Keratinocyte (primary cell): ENCODE measurements around the gene UTP11. TPM values are rescaled to one million over a fixed set of nuclear protein-coding genes. Genes with fewer than 3 reads are reported as not detected.

Experiments
- DNase-seq: peaks from one replicate; pipeline ENCODE4 v3.0.0-alpha.2; 2011; ENCODE audit warnings: low read depth, missing footprints, low spot score
- FAIRE-seq: peaks from 2 replicates; lab custom pipeline; 2011; peaks lifted over from hg19 to GRCh38; lab: Jason Lieb, UNC
- H2AFZ ChIP-seq: 2 replicates; pipeline ENCODE4 v1.6.0; 2012; ENCODE audit warnings: low read length, control low read depth, inconsistent platforms; ENCODE audit not compliant: control insufficient read depth
- H3K27ac ChIP-seq: 2 replicates; pipeline ENCODE4 v1.5.1; 2011; ENCODE audit warnings: low read length; ENCODE audit not compliant: control insufficient read depth, insufficient read depth
- H3K27me3 ChIP-seq: 3 replicates; pipeline ENCODE4 v1.6.0; 2011; ENCODE audit warnings: low read length; ENCODE audit not compliant: control insufficient read depth, insufficient read depth; ENCODE audit errors: extremely low read depth
- H3K36me3 ChIP-seq, 2 experiments: 2 replicates in 1 of 2; 3 replicates in 1 of 2; pipeline ENCODE4 v1.5.1; 2011; ENCODE audit warnings: low read length in 2 of 2, mild to moderate bottlenecking in 1 of 2; ENCODE audit not compliant: control insufficient read depth in 2 of 2, insufficient read depth in 2 of 2; ENCODE audit errors: extremely low read depth in 1 of 2
- H3K4me1 ChIP-seq: 3 replicates; pipeline ENCODE4 v1.5.1; 2011; ENCODE audit warnings: low read length; ENCODE audit not compliant: control insufficient read depth, insufficient read depth; ENCODE audit errors: extremely low read depth
- H3K4me2 ChIP-seq: 3 replicates; pipeline ENCODE4 v1.6.0; 2011; ENCODE audit warnings: low read depth, low read length; ENCODE audit not compliant: control insufficient read depth, insufficient read depth; ENCODE audit errors: extremely low read depth
- H3K4me3 ChIP-seq, 3 experiments: fragments of 200-600 bp in 1 of 3; sonication (generic) in 1 of 3; 2 replicates in 2 of 3; 3 replicates in 1 of 3; pipeline ENCODE4 v1.5.1; 2011 to 2016; ENCODE audit warnings: low read length in 3 of 3, mild to moderate bottlenecking in 3 of 3, control low read depth in 2 of 3, inconsistent platforms in 1 of 3, low read depth in 1 of 3, mixed read lengths in 1 of 3, mixed run types in 1 of 3, moderate library complexity in 1 of 3; ENCODE audit not compliant: control insufficient read depth in 2 of 3, insufficient read depth in 2 of 3; ENCODE audit errors: extremely low read depth in 1 of 3
- H3K79me2 ChIP-seq: 2 replicates; pipeline ENCODE4 v1.6.0; 2012; ENCODE audit warnings: low read length; ENCODE audit not compliant: control insufficient read depth, insufficient read depth
- H3K9ac ChIP-seq: 3 replicates; pipeline ENCODE4 v1.6.0; 2011; ENCODE audit warnings: low read length; ENCODE audit not compliant: control insufficient read depth, insufficient read depth; ENCODE audit errors: extremely low read depth
- H3K9me1 ChIP-seq: 3 replicates; pipeline ENCODE4 v1.6.0; 2011; ENCODE audit warnings: low read length; ENCODE audit not compliant: control insufficient read depth, insufficient read depth; ENCODE audit errors: extremely low read depth
- H3K9me3 ChIP-seq: 2 replicates; pipeline ENCODE4 v1.5.1; 2012; ENCODE audit warnings: low read depth, low read length; ENCODE audit not compliant: control insufficient read depth
- H4K20me1 ChIP-seq: 3 replicates; pipeline ENCODE4 v1.6.0; 2011; ENCODE audit warnings: low read length; ENCODE audit not compliant: control insufficient read depth, insufficient read depth; ENCODE audit errors: extremely low read depth
- EZH2 ChIP-seq: IDR thresholded peaks from one replicate; pipeline ENCODE4 v1.6.1; 2012; ENCODE audit warnings: inconsistent platforms, mild to moderate bottlenecking, low read length, moderate library complexity
- dilution Hi-C: fragments of 300-500 bp; cut with MboI; formaldehyde crosslinking; loops from one replicate; pipeline ENCODE4 v1.7.0; 2020; ENCODE audit warnings: low sequenced_read_pairs; ENCODE audit not compliant: extremely low pct_ligation_motif_present
- polyA plus RNA-seq, 5 experiments: library from polyadenylated mRNA; depleted of rRNA in 3 of 5; stranded (reverse) in 3 of 5; stranded (forward) in 1 of 5; unstranded in 1 of 5; fragments of >200 nt; gene quantifications; 1 replicate in 1 of 5; 2 replicates in 3 of 5; 3 replicates in 1 of 5; pipeline versions ENCODE4 v1.2.1 to v1.2.3, GENCODE V29; 2011 to 2012; ENCODE audit warnings: missing spikeins in 2 of 5, low read depth in 1 of 5, low replicate concordance in 1 of 5
- TF ChIP-seq, protein P1 (sequence below), 3 experiments: IDR thresholded peaks in 1 of 3; conservative IDR thresholded peaks in 1 of 3; optimal IDR thresholded peaks in 1 of 3; 2 replicates in 2 of 3; 3 replicates in 1 of 3; pipeline versions ENCODE3 to v1.5.1; 2011; ENCODE audit warnings: low read length in 3 of 3, mild to moderate bottlenecking in 3 of 3, moderate library complexity in 2 of 3, control low read depth in 1 of 3, inconsistent platforms in 1 of 3; ENCODE audit not compliant: insufficient read depth in 2 of 3; ENCODE audit errors: extremely low read depth in 1 of 3

The UTP11 gene
- polyA plus RNA-seq, 1 donor (not counting 4 experiments of a cell fraction or from before 2014, with no cell fraction given): 50.0 TPM

DNA sequence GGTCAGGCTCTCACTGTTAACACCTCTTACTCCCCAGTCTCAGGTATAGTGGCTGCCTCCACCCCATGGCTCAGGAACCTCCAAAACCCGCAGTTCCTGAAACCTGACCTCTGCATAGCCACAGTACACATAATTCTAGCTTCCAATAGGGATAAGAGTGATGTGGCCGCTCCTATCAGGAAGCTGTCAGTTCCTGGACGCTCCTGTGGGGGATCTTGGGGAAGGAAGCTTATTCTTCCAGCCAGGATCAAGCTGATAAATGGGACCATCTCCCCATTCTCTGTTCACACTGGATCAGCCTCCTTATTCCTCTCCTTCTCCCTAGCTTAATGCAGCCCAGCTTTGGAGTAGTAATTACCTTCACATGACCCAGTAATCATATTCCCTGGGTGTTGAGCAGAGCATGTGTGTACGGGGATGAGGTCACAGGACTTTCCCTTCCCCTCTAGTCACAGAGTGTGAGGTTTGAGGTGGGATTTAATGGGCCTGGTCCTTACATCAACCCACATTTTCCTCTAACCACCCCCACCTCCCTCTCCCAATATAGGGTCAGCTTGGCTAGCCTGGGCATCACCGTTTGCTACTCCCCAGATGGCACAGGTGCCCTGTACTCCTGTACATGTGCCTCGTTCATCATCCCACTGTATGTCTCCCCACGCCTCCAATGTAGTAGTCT is 41.0 kb downstream of the UTP11 start:
- H3K4me1 ChIP-seq: peaks cover 26% of the 10 kb centered on the region

GRCh38 chr1:38055398-38055797 is 42.9 kb downstream of the UTP11 start:
- peaks cover 29% of the 10 kb centered on the region for H3K4me1 ChIP-seq
- no peak for TF ChIP-seq EZH2
- TF ChIP-seq, protein P1, sequence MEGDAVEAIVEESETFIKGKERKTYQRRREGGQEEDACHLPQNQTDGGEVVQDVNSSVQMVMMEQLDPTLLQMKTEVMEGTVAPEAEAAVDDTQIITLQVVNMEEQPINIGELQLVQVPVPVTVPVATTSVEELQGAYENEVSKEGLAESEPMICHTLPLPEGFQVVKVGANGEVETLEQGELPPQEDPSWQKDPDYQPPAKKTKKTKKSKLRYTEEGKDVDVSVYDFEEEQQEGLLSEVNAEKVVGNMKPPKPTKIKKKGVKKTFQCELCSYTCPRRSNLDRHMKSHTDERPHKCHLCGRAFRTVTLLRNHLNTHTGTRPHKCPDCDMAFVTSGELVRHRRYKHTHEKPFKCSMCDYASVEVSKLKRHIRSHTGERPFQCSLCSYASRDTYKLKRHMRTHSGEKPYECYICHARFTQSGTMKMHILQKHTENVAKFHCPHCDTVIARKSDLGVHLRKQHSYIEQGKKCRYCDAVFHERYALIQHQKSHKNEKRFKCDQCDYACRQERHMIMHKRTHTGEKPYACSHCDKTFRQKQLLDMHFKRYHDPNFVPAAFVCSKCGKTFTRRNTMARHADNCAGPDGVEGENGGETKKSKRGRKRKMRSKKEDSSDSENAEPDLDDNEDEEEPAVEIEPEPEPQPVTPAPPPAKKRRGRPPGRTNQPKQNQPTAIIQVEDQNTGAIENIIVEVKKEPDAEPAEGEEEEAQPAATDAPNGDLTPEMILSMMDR (optimal IDR thresholded peaks at IDR 0.05 in 1 of 3, IDR thresholded peaks at IDR 0.05 in 1 of 3, conservative IDR thresholded peaks at IDR 0.05 in 1 of 3; ENCODE audit: extremely low read depth in 1 of 3, insufficient read depth in 2 of 3, low read length in 3 of 3): no peak
- H3K4me3 ChIP-seq: no peak overlapping the region
- FAIRE-seq (no peak), DNase-seq (no peak)
- H3K9me3 ChIP-seq: no peaks in the 10 kb centered on the region
- no peaks in the 10 kb centered on the region for H3K27me3 ChIP-seq
- peaks cover under 1% of the 10 kb centered on the region for H3K79me2 ChIP-seq
- dilution Hi-C loops: no loop called here
- H3K9me1 ChIP-seq: no peaks in the 10 kb centered on the region
- no peak overlapping the region for H3K4me2 ChIP-seq
- no peaks in the 10 kb centered on the region for H4K20me1 ChIP-seq
- no peak overlapping the region for H2AFZ ChIP-seq
- H3K9ac ChIP-seq: no peak overlapping the region
- no peak overlapping the region for H3K27ac ChIP-seq
- no peaks in the 10 kb centered on the region for H3K36me3 ChIP-seq

More for the DNA sequence above, 41.0 kb downstream of the UTP11 start:
- Histone ChIP-seq H3K9me3 (no peaks in the 10 kb centered on the region), H2AFZ (no peak overlapping the region), H3K36me3 (no peaks in the 10 kb centered on the region), H4K20me1 (no peaks in the 10 kb centered on the region), H3K9ac (no peak overlapping the region), H3K4me3 (no peak overlapping the region), H3K27me3 (no peaks in the 10 kb centered on the region), H3K27ac (no peak overlapping the region), H3K79me2 (peaks cover 4% of the 10 kb centered on the region), H3K9me1 (no peaks in the 10 kb centered on the region), H3K4me2 (no peak overlapping the region)
- FAIRE-seq: no peak
- no peak for DNase-seq
- dilution Hi-C loops: no loop called here
- TF ChIP-seq EZH2: no peak
- TF ChIP-seq, protein P1 (optimal IDR thresholded peaks at IDR 0.05 in 1 of 3, IDR thresholded peaks at IDR 0.05 in 1 of 3, conservative IDR thresholded peaks at IDR 0.05 in 1 of 3; ENCODE audit: extremely low read depth in 1 of 3, insufficient read depth in 2 of 3, low read length in 3 of 3): no peak
